ENCODE results near the gene SMAD6.
"Not testable (repeated sequence)": the region's sequence is repeated elsewhere in the genome, so short reads cannot be mapped to it uniquely, and the experiment has no call there.

The SMAD6 gene

DNA sequence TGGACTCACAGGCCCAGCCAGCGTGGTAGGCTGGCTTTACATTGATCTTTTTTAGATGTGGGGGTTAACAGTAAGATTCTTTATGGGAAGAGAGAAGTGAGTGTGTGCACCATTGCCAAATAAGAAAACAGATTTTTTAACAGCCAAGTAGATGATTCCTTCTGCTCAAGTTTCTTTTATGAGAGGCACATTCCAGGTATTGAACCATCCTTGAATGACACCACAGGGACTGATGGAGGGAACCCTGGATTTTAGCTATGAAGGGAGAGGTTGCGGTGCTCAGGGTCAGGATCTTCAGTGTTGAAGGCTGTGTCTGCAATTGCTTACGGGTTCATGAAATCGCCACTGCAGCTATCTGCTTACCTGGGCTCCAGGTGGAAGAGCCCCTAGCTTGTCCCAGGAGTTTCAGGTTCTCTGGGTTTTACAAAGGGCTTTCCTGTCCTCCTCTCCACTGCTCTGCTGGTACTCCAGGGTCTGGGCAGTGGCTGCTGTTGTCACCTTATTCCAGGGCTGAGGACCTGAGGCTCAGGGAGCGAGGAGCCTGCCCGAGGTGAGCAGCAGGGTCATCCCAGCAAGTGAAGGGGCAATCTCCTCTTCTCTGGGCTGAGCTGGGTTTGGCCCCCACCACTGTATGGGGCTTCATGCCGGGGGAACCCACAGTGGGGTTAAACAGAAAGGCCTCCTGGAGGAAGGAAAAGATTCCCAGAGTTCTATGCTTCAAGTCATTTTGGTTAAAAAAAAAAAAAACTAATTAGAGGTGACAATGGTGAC, 53.4 kb downstream of the SMAD6 start:
- peaks cover 7% of the 10 kb centered on the region for H3K9me3 Mint-ChIP-seq
- peaks cover 19% of the 10 kb centered on the region for H3K27me3 Mint-ChIP-seq
- no peak for DNase-seq
- no peak overlapping the region for H3K4me3 Mint-ChIP-seq
- H3K36me3 Mint-ChIP-seq (ENCODE audit: low read depth), result peaks cover 2% of the 10 kb centered on the region
- H3K4me1 Mint-ChIP-seq (ENCODE audit: low read depth), result peaks cover 10% of the 10 kb centered on the region
- no peak overlapping the region for H3K27ac Mint-ChIP-seq

DNA sequence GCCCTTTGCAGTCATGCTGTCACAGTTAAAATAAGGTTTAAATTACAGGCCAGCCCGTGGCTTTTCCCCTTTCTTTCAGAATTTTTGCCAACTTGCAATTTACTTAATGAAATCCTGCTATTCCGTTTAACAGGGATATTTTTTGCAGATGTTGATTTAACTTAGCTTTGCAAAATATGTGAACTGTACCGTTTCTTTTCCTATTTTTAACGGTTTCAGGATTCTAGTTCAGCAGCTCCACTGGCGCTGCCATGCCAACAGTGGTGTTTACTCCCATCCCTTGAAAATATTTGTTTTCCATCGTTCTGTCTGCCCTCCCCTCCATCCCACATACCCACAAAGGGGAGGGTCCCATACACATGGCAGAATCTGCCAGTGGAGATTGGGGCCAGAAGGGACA, 54.3 kb downstream of the SMAD6 start:
- Mint-ChIP-seq H3K4me1 (ENCODE audit: low read depth) (peaks cover 9% of the 10 kb centered on the region), H3K27me3 (peaks cover 25% of the 10 kb centered on the region), H3K27ac (no peak overlapping the region), H3K9me3 (peaks cover 7% of the 10 kb centered on the region), H3K36me3 (ENCODE audit: low read depth) (peaks cover 2% of the 10 kb centered on the region), H3K4me3 (no peak overlapping the region)
- DNase-seq, result no peak

GRCh38 chr15:66757030-66757429, 55.0 kb downstream of the SMAD6 start:
- no peak overlapping the region for H3K4me3 Mint-ChIP-seq
- no peak overlapping the region for H3K27ac Mint-ChIP-seq
- peaks cover 3% of the 10 kb centered on the region for H3K4me1 Mint-ChIP-seq (ENCODE audit: low read depth)
- peaks cover 2% of the 10 kb centered on the region for H3K36me3 Mint-ChIP-seq (ENCODE audit: low read depth)
- no peak for DNase-seq
- H3K27me3 Mint-ChIP-seq, result peaks cover 32% of the 10 kb centered on the region
- peaks cover 7% of the 10 kb centered on the region for H3K9me3 Mint-ChIP-seq

DNA sequence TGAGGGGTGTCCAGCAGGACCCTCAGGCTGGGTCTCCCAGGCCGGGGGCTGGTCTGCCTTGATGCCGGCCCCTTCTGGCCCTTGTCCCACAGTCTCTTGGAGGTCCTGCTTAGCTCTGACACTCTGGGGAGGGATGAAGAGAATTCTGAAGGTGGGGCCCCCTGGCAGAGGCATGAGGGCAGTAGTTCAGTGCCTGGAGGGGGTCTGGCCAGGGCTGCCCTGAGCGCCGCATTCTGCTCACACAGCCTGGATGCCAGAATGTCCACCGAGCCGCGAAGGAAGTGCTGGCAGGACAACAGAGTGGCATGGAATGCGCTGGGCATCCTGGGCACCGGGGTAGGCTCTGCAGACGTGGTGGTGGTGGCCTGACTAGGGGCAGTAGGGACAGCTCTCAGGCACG, 55.5 kb downstream of the SMAD6 start:
- peaks cover 37% of the 10 kb centered on the region for H3K27me3 Mint-ChIP-seq
- H3K4me1 Mint-ChIP-seq (ENCODE audit: low read depth), result no peaks in the 10 kb centered on the region
- H3K27ac Mint-ChIP-seq, result no peak overlapping the region

DNA sequence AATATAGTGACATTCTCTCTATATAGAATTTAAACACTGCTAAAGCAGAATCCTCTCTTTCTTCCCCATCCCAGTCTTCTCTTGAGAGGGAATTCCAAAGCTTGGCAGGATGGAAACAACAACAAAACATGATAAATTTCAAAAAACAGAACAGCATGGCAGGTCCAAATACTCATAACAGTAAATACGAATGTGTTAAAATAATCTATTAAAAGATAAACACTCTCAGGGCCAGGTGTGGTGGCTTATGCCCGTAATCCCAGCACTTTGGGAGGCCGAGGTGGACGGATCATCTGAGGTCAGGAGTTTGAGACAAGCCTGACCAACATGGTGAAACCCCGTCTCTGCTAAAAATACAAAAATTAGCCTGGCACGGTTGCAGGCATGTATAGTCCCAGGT, 56.2 kb downstream of the SMAD6 start:
- not testable (repeated sequence) for DNase-seq, H3K4me3 Mint-ChIP-seq
- H3K27me3 Mint-ChIP-seq, result peaks cover 42% of the 10 kb centered on the region

More for the DNA sequence above, 55.5 kb downstream of the SMAD6 start:
- DNase-seq, result no peak
- peaks cover 2% of the 10 kb centered on the region for H3K36me3 Mint-ChIP-seq (ENCODE audit: low read depth)
- no peak overlapping the region for H3K4me3 Mint-ChIP-seq
- peaks cover 7% of the 10 kb centered on the region for H3K9me3 Mint-ChIP-seq

GRCh38 chr15:66758844-66759243, 56.8 kb downstream of the SMAD6 start:
- H3K4me1 Mint-ChIP-seq (ENCODE audit: low read depth), result no peaks in the 10 kb centered on the region
- H3K27me3 Mint-ChIP-seq, result peaks cover 48% of the 10 kb centered on the region
- DNase-seq, result no peak
- peaks cover 2% of the 10 kb centered on the region for H3K36me3 Mint-ChIP-seq (ENCODE audit: low read depth)
- no peak overlapping the region for H3K4me3 Mint-ChIP-seq
- H3K9me3 Mint-ChIP-seq, result peaks cover 7% of the 10 kb centered on the region
- H3K27ac Mint-ChIP-seq, result no peak overlapping the region

More for the DNA sequence above, 56.2 kb downstream of the SMAD6 start:
- H3K27ac Mint-ChIP-seq; H3K9me3 Mint-ChIP-seq; H3K4me1 Mint-ChIP-seq (ENCODE audit: low read depth); H3K36me3 Mint-ChIP-seq (ENCODE audit: low read depth): not testable (repeated sequence)

GRCh38 chr15:66760097-66760967, 58.3 kb downstream of the SMAD6 start:
- Mint-ChIP-seq H3K36me3 (ENCODE audit: low read depth) (no peaks in the 10 kb centered on the region), H3K4me1 (ENCODE audit: low read depth) (no peaks in the 10 kb centered on the region), H3K27ac (no peak overlapping the region), H3K9me3 (peaks cover 1% of the 10 kb centered on the region), H3K27me3 (peaks cover 53% of the 10 kb centered on the region), H3K4me3 (no peak overlapping the region)
- no peak for DNase-seq

- Mint-ChIP-seq H3K27me3 (peaks cover 61% of the 10 kb centered on the region), H3K4me1 (ENCODE audit: low read depth) (no peaks in the 10 kb centered on the region), H3K4me3 (no peak overlapping the region), H3K9me3 (no peaks in the 10 kb centered on the region), H3K27ac (no peak overlapping the region), H3K36me3 (ENCODE audit: low read depth) (no peaks in the 10 kb centered on the region)
- DNase-seq, result no peak
Observed at GRCh38 chr15:66760968-66761725, 59.1 kb downstream of the SMAD6 start.

DNA sequence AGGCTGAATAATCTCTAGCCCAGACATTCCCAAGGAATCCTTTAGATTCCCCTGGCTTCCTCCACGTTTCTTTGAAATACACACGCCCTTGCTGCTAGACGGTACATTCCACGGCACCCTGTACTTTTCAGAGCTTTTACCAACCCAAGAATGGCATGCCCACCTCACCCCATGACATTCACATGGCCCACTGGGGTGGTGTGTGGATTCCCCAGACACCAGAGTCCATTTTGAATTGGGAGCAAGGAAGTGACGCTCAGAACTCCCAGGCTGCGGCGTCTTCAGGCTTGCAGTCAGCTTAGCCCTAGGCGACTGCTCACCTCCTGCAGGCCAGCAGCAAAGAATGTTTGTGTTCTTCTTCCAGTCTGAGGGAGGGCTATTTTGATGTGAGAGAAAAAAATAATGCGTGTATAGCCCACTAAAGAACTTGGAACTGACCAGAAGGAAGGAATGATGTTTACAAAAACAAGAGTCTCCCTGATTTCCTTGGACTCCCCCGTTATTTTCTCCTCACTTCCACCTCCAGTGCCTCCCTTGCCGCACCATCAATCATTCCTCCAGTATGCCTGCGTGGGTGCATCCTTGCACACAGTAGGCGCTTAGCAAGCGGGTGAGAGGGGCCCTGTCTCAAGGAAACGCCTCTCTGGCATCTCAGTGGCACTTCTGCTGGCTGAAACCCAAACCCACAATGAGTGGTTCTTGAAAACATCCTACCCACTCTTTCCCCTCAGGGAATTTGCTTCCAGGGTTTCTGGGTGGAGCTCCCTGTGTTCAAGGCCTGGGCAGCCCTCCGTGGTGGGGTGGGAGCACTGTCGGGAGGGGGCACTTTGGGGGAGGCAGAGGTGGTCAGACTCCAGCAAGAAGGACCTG, 59.9 kb downstream of the SMAD6 start:
- no peak for DNase-seq

DNA sequence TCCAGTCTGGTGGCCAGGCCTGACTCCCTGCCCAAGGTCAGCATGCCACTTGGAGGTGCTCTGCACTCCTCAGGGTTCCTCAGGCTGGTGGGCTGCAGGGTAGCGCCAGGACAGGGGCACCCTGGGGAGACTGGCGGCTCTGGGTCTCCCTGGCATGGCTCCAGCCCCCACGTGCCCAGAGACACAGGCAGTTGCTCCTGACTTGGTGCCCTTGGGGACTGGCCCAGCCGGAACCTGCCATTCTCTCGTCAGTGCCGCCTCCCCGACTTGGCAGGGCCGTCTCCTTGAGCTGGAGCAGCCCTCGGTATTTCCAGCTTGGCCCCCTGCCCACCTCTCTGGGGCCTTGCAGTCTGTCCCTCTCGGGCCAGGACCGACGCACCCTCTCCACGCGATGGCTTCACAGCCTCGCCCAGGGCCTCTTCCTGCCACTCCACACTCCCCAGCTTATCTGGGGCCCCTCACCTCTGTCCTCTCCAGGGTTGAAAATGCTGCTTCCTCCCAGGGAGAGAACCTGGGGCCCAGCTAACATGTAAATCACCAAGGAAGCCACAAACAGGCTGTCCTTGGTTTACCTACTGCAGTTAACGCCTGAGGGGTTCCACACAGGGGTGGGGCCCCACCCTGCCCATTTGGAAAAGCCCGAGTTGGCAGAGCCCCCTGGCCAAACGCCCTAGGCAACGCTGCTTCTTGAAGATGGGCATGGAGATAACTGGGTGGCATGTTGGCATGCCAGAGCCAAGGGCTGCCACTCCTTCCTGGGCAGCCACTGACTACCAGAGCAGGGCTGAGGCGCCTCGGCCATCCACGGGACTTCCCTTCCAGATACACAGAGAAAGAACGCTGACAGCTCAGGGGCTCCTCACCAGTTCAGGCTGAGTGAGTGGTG, 61.4 kb downstream of the SMAD6 start:
- no peaks in the 10 kb centered on the region for H3K36me3 Mint-ChIP-seq (ENCODE audit: low read depth)
- DNase-seq, result no peak
- H3K9me3 Mint-ChIP-seq, result no peaks in the 10 kb centered on the region
- H3K4me1 Mint-ChIP-seq (ENCODE audit: low read depth), result no peaks in the 10 kb centered on the region
- no peak overlapping the region for H3K27ac Mint-ChIP-seq
- no peak overlapping the region for H3K4me3 Mint-ChIP-seq
- peaks cover 61% of the 10 kb centered on the region for H3K27me3 Mint-ChIP-seq

More for the DNA sequence above, 59.9 kb downstream of the SMAD6 start:
- Mint-ChIP-seq H3K4me3 (no peak overlapping the region), H3K4me1 (ENCODE audit: low read depth) (no peaks in the 10 kb centered on the region), H3K36me3 (ENCODE audit: low read depth) (no peaks in the 10 kb centered on the region), H3K9me3 (no peaks in the 10 kb centered on the region), H3K27ac (no peak overlapping the region), H3K27me3 (peaks cover 66% of the 10 kb centered on the region)

- no peak for DNase-seq
- H3K4me3 Mint-ChIP-seq, result no peak overlapping the region
- peaks cover 61% of the 10 kb centered on the region for H3K27me3 Mint-ChIP-seq
Observed at GRCh38 chr15:66764072-66764786, 62.2 kb downstream of the SMAD6 start.

DNA sequence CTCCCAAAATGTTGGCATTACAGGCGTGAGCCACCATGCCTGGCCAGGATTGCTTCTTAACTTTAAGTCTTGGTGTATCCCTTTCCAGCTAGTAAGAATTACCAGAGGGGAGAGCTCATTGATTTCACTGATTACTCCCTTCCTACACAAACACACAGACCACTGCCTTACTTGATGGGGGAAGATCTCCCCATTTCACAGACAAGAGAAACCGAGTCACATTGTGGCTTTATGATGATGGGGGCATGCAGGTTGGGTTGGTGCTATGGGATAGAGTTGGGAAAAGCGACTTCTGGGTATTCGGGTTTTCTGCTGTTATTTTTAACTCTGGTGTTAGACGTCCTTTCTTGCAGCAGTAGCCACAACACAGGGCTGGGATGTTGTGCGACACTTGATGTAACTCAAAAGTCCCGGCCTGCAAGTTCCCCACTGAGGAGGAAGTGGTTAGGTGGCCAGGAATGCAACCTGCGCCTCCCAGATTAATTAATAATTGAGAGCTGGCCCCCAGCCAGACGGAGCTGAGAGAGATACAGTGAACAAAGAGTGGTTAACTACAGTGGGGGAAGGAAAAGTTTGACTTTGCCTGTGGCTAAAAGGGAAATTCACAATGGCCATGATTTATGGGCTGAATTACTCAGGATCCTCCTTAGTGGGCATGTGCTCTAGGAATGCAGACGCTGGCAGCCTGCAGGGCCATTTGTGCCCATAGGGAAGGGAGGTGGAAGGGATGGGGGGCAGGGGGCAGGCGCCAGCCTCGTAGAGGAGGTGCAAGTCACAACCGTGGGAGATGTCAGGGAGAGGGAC, 63.6 kb downstream of the SMAD6 start:
- DNase-seq, result no peak
- Mint-ChIP-seq H3K36me3 (ENCODE audit: low read depth) (no peaks in the 10 kb centered on the region), H3K9me3 (no peaks in the 10 kb centered on the region), H3K4me3 (no peak overlapping the region), H3K27me3 (peaks cover 60% of the 10 kb centered on the region), H3K27ac (no peak overlapping the region), H3K4me1 (ENCODE audit: low read depth) (no peaks in the 10 kb centered on the region)

More at GRCh38 chr15:66764072-66764786, 62.2 kb downstream of the SMAD6 start:
- Mint-ChIP-seq H3K9me3 (no peaks in the 10 kb centered on the region), H3K27ac (no peak overlapping the region), H3K36me3 (ENCODE audit: low read depth) (no peaks in the 10 kb centered on the region), H3K4me1 (ENCODE audit: low read depth) (no peaks in the 10 kb centered on the region)

Data from activated T-cell treated with anti-CD3 and anti-CD28 coated beads, Interleukin-2, amount 50 U/mL, for 24 hours (primary cell).